Mesenchymal stem cell (in vitro differentiated cells and primary cell): ENCODE results near the gene SH3D19.
"Not testable (repeated sequence)": the region's sequence is repeated elsewhere in the genome, so short reads cannot be mapped to it uniquely, and the experiment has no call there.

Experiments
- DNase-seq: peaks from one replicate; pipeline ENCODE4 v3.0.0-alpha.2; 2013
- H2AFZ ChIP-seq: one replicate; pipeline ENCODE4 v1.6.1; 2013; ENCODE audit warnings: low read depth, mild to moderate bottlenecking, control low read depth, inconsistent platforms, low read length, moderate library complexity
- H2AK5ac ChIP-seq: 2 replicates; pipeline ENCODE4 v1.6.1; 2013; ENCODE audit warnings: low read length, moderate library complexity, mild to moderate bottlenecking, inconsistent platforms; ENCODE audit not compliant: severe bottlenecking
- H2BK120ac ChIP-seq: one replicate; pipeline ENCODE4 v1.6.1; 2013; ENCODE audit warnings: low read depth, mild to moderate bottlenecking, inconsistent platforms, low read length, moderate library complexity
- H2BK12ac ChIP-seq, 2 experiments: one replicate each; pipeline ENCODE4 v1.6.1; 2013; ENCODE audit warnings: inconsistent platforms in 2 of 2, low read length in 2 of 2, mild to moderate bottlenecking in 2 of 2, moderate library complexity in 2 of 2, control low read depth in 1 of 2
- H2BK15ac ChIP-seq: one replicate; pipeline ENCODE4 v1.6.1; 2013; ENCODE audit warnings: mild to moderate bottlenecking, low read depth, inconsistent platforms; ENCODE audit not compliant: poor library complexity, severe bottlenecking
- H2BK5ac ChIP-seq: 2 replicates; pipeline ENCODE4 v1.6.1; 2013; ENCODE audit warnings: low read depth, mild to moderate bottlenecking, low read length, control low read depth, inconsistent platforms; ENCODE audit not compliant: poor library complexity, severe bottlenecking
- H3K14ac ChIP-seq, 2 experiments: one replicate each; pipeline ENCODE4 v1.6.1; 2013; ENCODE audit warnings: inconsistent platforms in 2 of 2, low read length in 2 of 2, control low read depth in 1 of 2, mild to moderate bottlenecking in 1 of 2, moderate library complexity in 1 of 2
- H3K18ac ChIP-seq, 2 experiments: one replicate each; pipeline ENCODE4 v1.6.1; 2013; ENCODE audit warnings: inconsistent platforms in 2 of 2, low read length in 2 of 2, control low read depth in 1 of 2, low read depth in 1 of 2, mild to moderate bottlenecking in 1 of 2
- H3K23ac ChIP-seq, 2 experiments: one replicate each; pipeline ENCODE4 v1.6.1; 2013; ENCODE audit warnings: inconsistent platforms in 2 of 2, low read length in 2 of 2, mild to moderate bottlenecking in 2 of 2, moderate library complexity in 2 of 2, control low read depth in 1 of 2
- H3K27ac ChIP-seq: 2 replicates; pipeline ENCODE4 v1.5.1; 2013; ENCODE audit warnings: mild to moderate bottlenecking, moderate library complexity, low read length, control low read depth, inconsistent platforms; ENCODE audit not compliant: poor library complexity, severe bottlenecking
- H3K27me3 ChIP-seq, 2 experiments: 2 replicates each; pipeline versions ENCODE4 v1.6.1 to v1.7.0; 2013; ENCODE audit warnings: low read length in 2 of 2, mild to moderate bottlenecking in 2 of 2, moderate library complexity in 2 of 2, control low read depth in 1 of 2, inconsistent platforms in 1 of 2; ENCODE audit not compliant: control insufficient read depth in 1 of 2, insufficient read depth in 1 of 2
- H3K36me3 ChIP-seq, 2 experiments: 2 replicates each; pipeline versions ENCODE4 v1.6.1 to v1.7.0; 2013; ENCODE audit warnings: low read length in 2 of 2, control low read depth in 1 of 2, inconsistent platforms in 1 of 2, low read depth in 1 of 2, mild to moderate bottlenecking in 1 of 2; ENCODE audit not compliant: insufficient read depth in 2 of 2, control insufficient read depth in 1 of 2
- H3K4ac ChIP-seq, 2 experiments: one replicate each; pipeline ENCODE4 v1.6.1; 2013; ENCODE audit warnings: inconsistent platforms in 2 of 2, low read length in 2 of 2, mild to moderate bottlenecking in 2 of 2, moderate library complexity in 2 of 2, control low read depth in 1 of 2, low read depth in 1 of 2
- H3K4me1 ChIP-seq: 2 replicates; pipeline ENCODE4 v1.6.1; 2013; ENCODE audit warnings: low read depth, low read length, control low read depth; ENCODE audit not compliant: control insufficient read depth, insufficient read depth
- H3K4me2 ChIP-seq: 2 replicates; pipeline ENCODE4 v1.6.1; 2013; ENCODE audit warnings: low read length, mild to moderate bottlenecking, inconsistent platforms; ENCODE audit not compliant: poor library complexity, severe bottlenecking
- H3K4me3 ChIP-seq, 2 experiments: 2 replicates each; pipeline versions ENCODE4 v1.5.1 to v1.7.0; 2013; ENCODE audit warnings: low read length in 2 of 2, mild to moderate bottlenecking in 2 of 2, control low read depth in 1 of 2, low read depth in 1 of 2; ENCODE audit not compliant: insufficient read depth in 1 of 2
- H3K79me1 ChIP-seq: replicated peaks from 2 replicates; pipeline ENCODE4 v1.6.1; 2013; ENCODE audit warnings: mild to moderate bottlenecking, control low read depth, low read length, inconsistent platforms; ENCODE audit not compliant: poor library complexity, severe bottlenecking
- H3K9ac ChIP-seq: 2 replicates; pipeline ENCODE4 v1.7.0; 2013; ENCODE audit warnings: mild to moderate bottlenecking, low read length, moderate library complexity
- H3K9me3 ChIP-seq: 2 replicates; pipeline ENCODE4 v1.7.0; 2013; ENCODE audit warnings: mild to moderate bottlenecking, low read length; ENCODE audit not compliant: control insufficient read depth
- H4K8ac ChIP-seq: one replicate; pipeline ENCODE4 v1.6.1; 2013; ENCODE audit warnings: inconsistent platforms, mild to moderate bottlenecking, low read length, moderate library complexity
- H4K91ac ChIP-seq: one replicate; pipeline ENCODE4 v1.6.1; 2013; ENCODE audit warnings: mild to moderate bottlenecking, low read length, inconsistent platforms
- WGBS: methylation state at CpG from one replicate; pipeline ENCODE4 v1.1.7; 2013; ENCODE audit warnings: mixed read lengths; 5-methylcytosine and 5-hydroxymethylcytosine counted together

Gene SH3D19

DNA sequence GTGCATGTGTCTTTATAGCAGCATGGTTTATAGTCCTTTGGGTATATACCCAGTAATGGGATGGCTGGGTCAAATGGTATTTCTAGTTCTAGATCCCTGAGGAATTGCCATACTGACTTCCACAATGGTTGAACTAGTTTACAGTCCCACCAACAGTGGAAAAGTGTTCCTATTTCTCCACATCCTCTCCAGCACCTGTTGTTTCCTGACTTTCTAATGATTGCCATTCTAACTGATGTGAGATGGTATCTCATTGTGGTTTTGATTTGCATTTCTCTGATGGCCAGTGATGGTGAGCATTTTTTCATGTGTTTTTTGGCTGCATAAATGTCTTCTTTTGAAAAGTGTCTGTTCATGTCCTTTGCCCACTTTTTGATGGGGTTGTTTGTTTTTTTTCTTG lies 56.5 kb downstream of the SH3D19 start:
- not testable (repeated sequence) for H3K4me3 ChIP-seq, H2AK5ac ChIP-seq, H3K36me3 ChIP-seq, H4K91ac ChIP-seq, H3K14ac ChIP-seq, H2AFZ ChIP-seq, H3K23ac ChIP-seq, H3K27me3 ChIP-seq, H4K8ac ChIP-seq, H3K4me2 ChIP-seq, H3K9ac ChIP-seq, H3K27ac ChIP-seq, H3K79me1 ChIP-seq, DNase-seq, H3K4ac ChIP-seq, H3K4me1 ChIP-seq, H3K9me3 ChIP-seq, H2BK120ac ChIP-seq, H3K18ac ChIP-seq, H2BK5ac ChIP-seq, H2BK15ac ChIP-seq, H2BK12ac ChIP-seq

DNA sequence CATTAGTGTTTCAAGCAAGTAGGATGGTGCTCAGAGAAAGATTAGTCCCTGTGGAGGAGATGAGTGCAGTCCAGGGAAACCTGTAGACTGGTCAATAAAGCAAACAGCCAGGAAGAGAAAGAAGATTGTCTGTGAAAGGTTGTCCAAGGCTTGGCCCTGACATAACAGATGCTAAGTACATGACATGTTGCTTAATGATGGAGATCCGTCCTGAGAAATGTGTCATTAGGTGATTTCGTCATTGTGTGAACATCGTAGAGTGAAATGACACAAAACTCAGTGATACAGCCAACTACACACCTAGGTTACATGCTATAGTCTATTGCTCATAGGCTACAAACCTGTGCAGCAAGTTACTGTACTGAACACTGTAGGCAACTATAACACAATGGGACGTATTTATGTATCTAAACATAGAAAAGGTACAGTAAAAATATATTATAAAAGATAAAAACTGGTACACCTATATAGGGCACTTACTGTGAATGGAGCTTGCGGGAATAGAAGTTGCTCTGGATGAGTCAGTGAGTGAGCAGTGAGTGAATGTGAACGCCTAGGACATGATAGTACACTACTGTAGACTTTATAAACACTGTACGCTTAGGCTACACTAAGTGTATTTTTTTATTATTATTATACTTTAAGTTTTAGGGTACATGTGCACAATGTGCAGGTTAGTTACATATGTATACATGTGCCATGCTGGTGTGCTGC lies 57.4 kb downstream of the SH3D19 start:
- no peak overlapping the region for H2BK15ac ChIP-seq
- H3K4ac ChIP-seq, result no peak overlapping the region
- DNase-seq, result no peak
- no peak overlapping the region for H3K4me3 ChIP-seq
- H3K36me3 ChIP-seq, result no peaks in the 10 kb centered on the region
- no peak overlapping the region for H3K23ac ChIP-seq
- no peak overlapping the region for H3K14ac ChIP-seq
- no peaks in the 10 kb centered on the region for H3K27me3 ChIP-seq
- no peak overlapping the region for H4K91ac ChIP-seq
- H3K79me1 ChIP-seq, result peaks cover 10% of the 10 kb centered on the region
- no peak overlapping the region for H3K27ac ChIP-seq
- H3K18ac ChIP-seq, result no peak overlapping the region
- H2BK5ac ChIP-seq, result no peak overlapping the region
- H2BK120ac ChIP-seq, result no peak overlapping the region
- H3K9ac ChIP-seq, result no peak overlapping the region
- no peak overlapping the region for H3K4me2 ChIP-seq
- 100% methylated on average over 4 of the region's 7 CpGs for WGBS
- H2AFZ ChIP-seq, result no peak overlapping the region
- H4K8ac ChIP-seq, result no peak overlapping the region
- H3K4me1 ChIP-seq, result peaks cover 1% of the 10 kb centered on the region
- no peak overlapping the region for H2BK12ac ChIP-seq
- no peaks in the 10 kb centered on the region for H3K9me3 ChIP-seq
- no peak overlapping the region for H2AK5ac ChIP-seq

DNA sequence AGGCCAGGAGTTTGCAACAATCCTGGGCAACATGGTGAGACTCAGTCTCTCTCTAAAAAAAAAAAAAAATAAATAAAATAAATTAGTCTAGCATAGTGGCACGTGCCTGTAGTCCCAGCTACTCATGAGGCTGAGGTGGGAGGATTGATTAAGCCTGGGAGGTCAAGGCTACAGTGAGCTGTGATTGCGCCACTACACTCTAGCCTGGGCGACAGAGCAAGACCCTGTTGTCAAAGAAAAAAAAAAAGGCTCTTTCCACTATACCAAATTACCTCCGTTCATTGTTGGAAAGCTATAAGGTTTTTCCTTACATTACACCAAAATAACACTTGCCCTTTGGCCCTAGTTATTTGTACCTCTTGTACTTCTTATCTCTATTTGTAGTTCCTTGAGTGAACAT lies 58.3 kb downstream of the SH3D19 start:
- no peaks in the 10 kb centered on the region for H3K27me3 ChIP-seq
- no peaks in the 10 kb centered on the region for H3K9me3 ChIP-seq
- DNase-seq, result no peak
- H3K36me3 ChIP-seq, result no peaks in the 10 kb centered on the region
- no peak overlapping the region for H3K23ac ChIP-seq
- no peak overlapping the region for H4K91ac ChIP-seq
- no peak overlapping the region for H2BK5ac ChIP-seq
- no peak overlapping the region for H2BK120ac ChIP-seq
- peaks cover 1% of the 10 kb centered on the region for H3K4me1 ChIP-seq
- H2BK12ac ChIP-seq, result no peak overlapping the region
- peaks cover 13% of the 10 kb centered on the region for H3K79me1 ChIP-seq
- no peak overlapping the region for H2AK5ac ChIP-seq
- no peak overlapping the region for H3K14ac ChIP-seq
- no peak overlapping the region for H3K9ac ChIP-seq
- H3K4me3 ChIP-seq, result no peak overlapping the region
- no peak overlapping the region for H2BK15ac ChIP-seq
- WGBS, result 91% methylated on average over 3 of the region's 4 CpGs
- H3K18ac ChIP-seq, result no peak overlapping the region
- H2AFZ ChIP-seq, result no peak overlapping the region
- H4K8ac ChIP-seq, result no peak overlapping the region
- no peak overlapping the region for H3K27ac ChIP-seq
- H3K4me2 ChIP-seq, result no peak overlapping the region
- no peak overlapping the region for H3K4ac ChIP-seq

DNA sequence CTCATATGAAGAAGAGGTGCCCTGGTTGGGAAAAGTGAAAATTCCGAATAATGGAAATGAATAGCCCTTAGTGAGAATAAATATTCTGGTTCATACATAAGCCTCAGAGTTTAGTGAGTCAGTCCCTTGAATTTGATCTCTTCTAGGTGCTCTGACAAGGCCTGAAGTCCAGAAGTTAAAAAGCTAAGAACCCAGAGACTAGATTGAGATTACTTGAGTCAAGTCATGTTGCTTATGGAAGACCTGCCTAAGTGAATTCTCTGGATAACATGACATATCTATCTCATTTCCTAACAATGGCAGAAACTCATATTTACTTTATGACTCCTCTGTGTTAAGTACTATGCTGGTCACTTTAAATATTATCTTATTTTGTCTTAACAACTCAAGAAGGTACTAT lies 58.9 kb downstream of the SH3D19 start:
- Histone ChIP-seq H2BK12ac (no peak overlapping the region), H2AK5ac (no peak overlapping the region), H4K91ac (no peak overlapping the region), H3K27ac (no peak overlapping the region), H2BK5ac (no peak overlapping the region), H3K27me3 (no peaks in the 10 kb centered on the region), H3K4ac (no peak overlapping the region), H3K18ac (no peak overlapping the region), H3K4me3 (no peak overlapping the region), H3K79me1 (peaks cover 13% of the 10 kb centered on the region), H3K23ac (no peak overlapping the region), H4K8ac (no peak overlapping the region), H3K36me3 (no peaks in the 10 kb centered on the region), H3K9me3 (no peaks in the 10 kb centered on the region), H3K14ac (no peak overlapping the region), H2BK15ac (no peak overlapping the region), H3K4me2 (no peak overlapping the region), H2BK120ac (no peak overlapping the region), H3K9ac (no peak overlapping the region), H2AFZ (no peak overlapping the region), H3K4me1 (peaks cover 1% of the 10 kb centered on the region)
- 100% methylated on average over 1 of the region's 1 CpG for WGBS
- DNase-seq, result no peak
